Glutamatergic neuron (in vitro differentiated cells): ENCODE results near the gene CALHM5. TPM values are rescaled to one million over a fixed set of nuclear protein-coding genes. Genes with fewer than 3 reads are reported as not detected.
A peak's percentile ranks its signal among the peaks of the same experiment; 100 is the strongest.

Experiments used
- DNase-seq: peaks from one replicate; pipeline ENCODE4 v3.0.0; 2022
- H3K27ac Mint-ChIP-seq: one replicate; pipeline ENCODE4 v1.8.0; 2020; ENCODE audit warnings: mild to moderate bottlenecking, mixed read lengths, inconsistent platforms; ENCODE audit not compliant: unreplicated experiment
- H3K27me3 Mint-ChIP-seq: one replicate; pipeline ENCODE4 v1.8.0; 2020; ENCODE audit warnings: mild to moderate bottlenecking, moderate library complexity, mixed read lengths, inconsistent platforms; ENCODE audit not compliant: unreplicated experiment
- H3K36me3 Mint-ChIP-seq: one replicate; pipeline ENCODE4 v1.8.0; 2020; ENCODE audit warnings: mild to moderate bottlenecking, mixed read lengths, inconsistent platforms; ENCODE audit not compliant: unreplicated experiment
- H3K4me1 Mint-ChIP-seq: one replicate; pipeline ENCODE4 v1.8.0; 2020; ENCODE audit warnings: mild to moderate bottlenecking, low read depth, mixed read lengths, inconsistent platforms; ENCODE audit not compliant: unreplicated experiment
- H3K4me3 Mint-ChIP-seq: one replicate; pipeline ENCODE4 v1.8.0; 2020; ENCODE audit warnings: mild to moderate bottlenecking, mixed read lengths, inconsistent platforms; ENCODE audit not compliant: unreplicated experiment
- H3K9me3 Mint-ChIP-seq: one replicate; pipeline ENCODE4 v1.8.0; 2020; ENCODE audit warnings: mild to moderate bottlenecking, moderate library complexity, mixed read lengths, inconsistent platforms; ENCODE audit not compliant: unreplicated experiment
- total RNA-seq: library from RNA; stranded (reverse); fragmentation: NEBNext Ultra II Directional; extraction: Animal tissue kit (Norgen Biotek cat#: 25700); gene quantifications from one replicate; pipeline ENCODE4 v1.2.1, GENCODE V29; 2021; ENCODE audit not compliant: unreplicated experiment
- TF ChIP-seq, protein P1 (sequence below): fragments of 200-600 bp; sonication (generic); IDR thresholded peaks from one replicate; pipeline ENCODE4 v1.5.0; 2021; ENCODE audit not compliant: partially characterized antibody, unreplicated experiment

The CALHM5 gene
- total RNA-seq, 1 donor from 2014 or later: 0.10 TPM

DNA sequence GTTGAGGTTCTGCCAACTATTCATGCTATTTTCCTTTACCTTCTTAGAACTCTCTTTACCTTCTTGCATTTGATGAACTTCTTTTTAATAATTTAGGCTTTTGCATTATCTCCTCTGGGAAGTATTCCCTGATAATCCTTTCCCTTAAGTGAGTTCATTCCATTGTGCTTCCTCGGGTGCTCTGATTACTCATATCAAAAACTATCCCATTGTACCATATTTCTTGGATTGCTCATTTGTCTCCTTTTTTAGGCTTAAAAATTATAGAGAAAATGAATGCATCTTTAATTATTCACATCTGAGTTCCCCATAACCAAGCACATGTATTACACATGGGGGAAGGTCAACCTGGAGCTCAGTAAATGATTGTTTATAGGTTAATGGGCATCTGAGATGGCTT, 44.6 kb downstream of the CALHM5 start:
- Mint-ChIP-seq H3K27ac (no peak overlapping the region), H3K27me3 (peaks cover 2% of the 10 kb centered on the region), H3K4me3 (no peak overlapping the region), H3K9me3 (no peaks in the 10 kb centered on the region), H3K4me1 (no peaks in the 10 kb centered on the region), H3K36me3 (no peaks in the 10 kb centered on the region)
- DNase-seq: no peak
- TF ChIP-seq, protein P1, sequence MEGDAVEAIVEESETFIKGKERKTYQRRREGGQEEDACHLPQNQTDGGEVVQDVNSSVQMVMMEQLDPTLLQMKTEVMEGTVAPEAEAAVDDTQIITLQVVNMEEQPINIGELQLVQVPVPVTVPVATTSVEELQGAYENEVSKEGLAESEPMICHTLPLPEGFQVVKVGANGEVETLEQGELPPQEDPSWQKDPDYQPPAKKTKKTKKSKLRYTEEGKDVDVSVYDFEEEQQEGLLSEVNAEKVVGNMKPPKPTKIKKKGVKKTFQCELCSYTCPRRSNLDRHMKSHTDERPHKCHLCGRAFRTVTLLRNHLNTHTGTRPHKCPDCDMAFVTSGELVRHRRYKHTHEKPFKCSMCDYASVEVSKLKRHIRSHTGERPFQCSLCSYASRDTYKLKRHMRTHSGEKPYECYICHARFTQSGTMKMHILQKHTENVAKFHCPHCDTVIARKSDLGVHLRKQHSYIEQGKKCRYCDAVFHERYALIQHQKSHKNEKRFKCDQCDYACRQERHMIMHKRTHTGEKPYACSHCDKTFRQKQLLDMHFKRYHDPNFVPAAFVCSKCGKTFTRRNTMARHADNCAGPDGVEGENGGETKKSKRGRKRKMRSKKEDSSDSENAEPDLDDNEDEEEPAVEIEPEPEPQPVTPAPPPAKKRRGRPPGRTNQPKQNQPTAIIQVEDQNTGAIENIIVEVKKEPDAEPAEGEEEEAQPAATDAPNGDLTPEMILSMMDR: no peak

DNA sequence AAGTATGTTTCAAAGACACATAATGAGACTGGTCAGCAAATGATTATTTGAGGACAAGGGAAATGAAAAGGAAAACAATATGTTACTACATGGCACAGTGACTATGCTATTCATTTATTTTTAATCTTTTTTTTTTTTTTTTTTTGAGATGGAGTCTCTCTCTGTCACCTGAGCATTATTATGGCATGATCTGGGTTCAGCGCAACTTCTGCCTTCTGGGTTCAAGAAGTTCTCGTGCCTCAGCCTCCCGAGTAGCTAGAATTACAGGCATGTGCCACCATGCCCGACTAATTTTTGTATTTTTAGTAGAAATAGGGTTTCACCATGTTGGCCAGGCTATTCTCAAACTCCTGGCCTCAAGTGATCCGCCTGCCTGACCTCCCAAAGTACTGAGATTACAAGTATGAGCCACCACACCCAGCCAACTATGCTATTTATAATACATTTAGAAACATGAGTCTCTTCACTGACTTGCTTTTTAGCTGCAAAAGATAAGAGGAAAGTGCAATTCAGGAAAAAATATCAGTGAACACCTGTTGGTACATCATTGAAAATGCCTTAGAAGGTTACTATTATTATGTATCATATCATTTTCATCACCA, 45.5 kb downstream of the CALHM5 start:
- Mint-ChIP-seq H3K4me3 (no peak overlapping the region), H3K27ac (no peak overlapping the region), H3K9me3 (no peaks in the 10 kb centered on the region), H3K27me3 (peaks cover 2% of the 10 kb centered on the region), H3K36me3 (no peaks in the 10 kb centered on the region), H3K4me1 (peaks cover 2% of the 10 kb centered on the region)
- TF ChIP-seq, protein P1: no peak
- no peak for DNase-seq

DNA sequence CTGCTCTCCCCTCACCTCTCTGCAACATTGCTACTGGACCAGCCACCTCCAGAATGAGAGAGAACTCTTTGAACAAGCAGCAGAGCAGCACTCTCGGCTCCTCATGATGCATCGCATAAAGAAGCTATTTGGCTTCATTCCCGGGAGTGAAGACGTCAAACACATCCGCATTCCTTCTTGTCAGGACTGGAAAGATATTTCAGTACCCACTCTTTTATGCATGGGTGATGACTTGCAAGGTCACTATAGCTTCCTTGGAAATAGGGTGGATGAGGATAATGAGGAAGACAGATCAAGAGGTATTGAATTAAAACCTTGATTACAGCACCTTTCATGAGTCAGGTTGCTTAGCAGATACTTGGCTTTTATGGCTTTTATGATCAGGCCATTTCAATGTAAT, 46.5 kb downstream of the CALHM5 start:
- no peak overlapping the region for H3K27ac Mint-ChIP-seq
- peaks cover 2% of the 10 kb centered on the region for H3K27me3 Mint-ChIP-seq
- DNase-seq: no peak
- H3K9me3 Mint-ChIP-seq: no peaks in the 10 kb centered on the region
- H3K4me3 Mint-ChIP-seq: no peak overlapping the region
- TF ChIP-seq, protein P1: no peak
- no peaks in the 10 kb centered on the region for H3K36me3 Mint-ChIP-seq
- peaks cover 2% of the 10 kb centered on the region for H3K4me1 Mint-ChIP-seq

DNA sequence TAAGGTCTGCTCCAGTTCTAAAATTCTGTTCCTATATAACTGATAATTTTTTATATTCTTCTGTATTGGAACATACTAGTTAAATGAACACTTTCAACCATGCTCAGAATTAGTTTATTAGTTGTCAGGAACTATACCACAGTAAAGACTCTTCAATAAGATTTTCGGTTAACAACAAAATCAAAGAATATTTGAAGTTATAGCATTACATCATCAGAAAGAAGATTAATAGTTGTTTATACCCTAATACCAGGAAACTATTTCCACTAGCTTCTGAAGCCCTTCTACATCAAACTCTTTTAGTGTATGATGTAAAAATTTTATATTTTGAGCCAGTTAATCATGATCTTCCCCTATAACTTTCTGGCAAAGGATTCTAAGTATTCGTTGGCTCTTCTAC, 48.7 kb downstream of the CALHM5 start:
- Mint-ChIP-seq H3K27me3 (peaks cover 2% of the 10 kb centered on the region), H3K4me1 (peaks cover 2% of the 10 kb centered on the region), H3K36me3 (no peaks in the 10 kb centered on the region), H3K9me3 (peaks cover 2% of the 10 kb centered on the region), H3K4me3 (no peak overlapping the region), H3K27ac (no peak overlapping the region)
- TF ChIP-seq, protein P1: no peak
- DNase-seq: no peak

DNA sequence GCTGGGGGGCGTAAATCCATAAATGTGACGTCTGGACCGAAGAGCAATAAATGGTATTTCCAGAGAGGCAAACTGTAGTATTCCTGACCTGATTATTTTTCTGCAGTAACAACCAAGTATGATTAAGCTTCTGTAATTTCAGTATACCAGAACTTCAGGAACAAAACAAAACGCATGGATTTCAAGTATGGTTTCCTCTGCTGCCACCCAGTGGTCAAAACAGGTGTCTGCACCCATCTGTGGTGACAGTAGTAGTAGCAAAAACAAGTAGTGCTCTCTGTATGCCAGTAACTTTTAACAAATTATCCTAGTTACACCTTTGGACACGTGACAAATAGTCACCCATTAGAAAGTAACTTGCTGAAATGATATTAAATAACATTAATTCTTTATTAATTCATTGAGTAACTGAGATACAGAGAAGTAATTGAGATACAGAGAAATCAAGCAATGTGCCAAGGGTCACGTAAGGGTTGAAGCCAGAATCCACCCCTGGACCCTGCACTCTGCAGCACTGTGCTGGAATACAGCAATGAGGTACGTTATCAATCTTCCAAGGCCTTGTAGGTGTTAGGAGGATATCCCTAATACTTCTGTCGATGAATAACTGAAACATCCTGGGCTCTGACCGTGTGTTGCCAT, 50.1 kb downstream of the CALHM5 start:
- no peaks in the 10 kb centered on the region for H3K36me3 Mint-ChIP-seq
- H3K9me3 Mint-ChIP-seq: peaks cover 2% of the 10 kb centered on the region
- no peak overlapping the region for H3K27ac Mint-ChIP-seq
- H3K4me3 Mint-ChIP-seq: no peak overlapping the region
- H3K4me1 Mint-ChIP-seq: peaks cover 2% of the 10 kb centered on the region
- peak; percentile 78 for DNase-seq
- TF ChIP-seq, protein P1: peak; percentile 89
- H3K27me3 Mint-ChIP-seq: peaks cover 2% of the 10 kb centered on the region
